NK-92 treated with Interleukin-12 subunit alpha and Interleukin-12 subunit beta, amount 100 ng/mL, for 24 hours (cell line): ENCODE results near the gene SLC24A1.

Source experiments
- DNase-seq: peaks from one replicate; lab custom pipeline; 2025; lab: John Stamatoyannopoulos, UW

SLC24A1 gene

DNA sequence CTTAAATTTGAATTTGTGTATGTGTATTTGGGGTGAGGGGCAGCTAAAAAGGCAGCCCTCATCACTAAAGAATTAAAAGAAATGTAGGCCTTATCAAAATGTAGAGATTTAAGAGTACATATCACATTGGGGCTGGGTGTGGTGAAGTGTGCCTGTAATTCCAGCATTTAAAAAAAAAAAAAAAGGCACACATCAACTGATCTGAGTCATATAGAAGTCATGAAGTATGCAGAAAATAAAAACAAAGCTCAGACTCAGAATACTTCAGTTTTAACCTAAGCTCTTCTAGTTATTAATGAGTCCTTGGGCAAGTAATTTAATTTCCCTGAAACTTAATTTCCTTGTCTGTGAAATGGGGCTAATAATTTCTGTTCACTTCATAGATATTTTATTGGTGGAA lies 31.6 kb downstream of the SLC24A1 start:
- no peak for DNase-seq

DNA sequence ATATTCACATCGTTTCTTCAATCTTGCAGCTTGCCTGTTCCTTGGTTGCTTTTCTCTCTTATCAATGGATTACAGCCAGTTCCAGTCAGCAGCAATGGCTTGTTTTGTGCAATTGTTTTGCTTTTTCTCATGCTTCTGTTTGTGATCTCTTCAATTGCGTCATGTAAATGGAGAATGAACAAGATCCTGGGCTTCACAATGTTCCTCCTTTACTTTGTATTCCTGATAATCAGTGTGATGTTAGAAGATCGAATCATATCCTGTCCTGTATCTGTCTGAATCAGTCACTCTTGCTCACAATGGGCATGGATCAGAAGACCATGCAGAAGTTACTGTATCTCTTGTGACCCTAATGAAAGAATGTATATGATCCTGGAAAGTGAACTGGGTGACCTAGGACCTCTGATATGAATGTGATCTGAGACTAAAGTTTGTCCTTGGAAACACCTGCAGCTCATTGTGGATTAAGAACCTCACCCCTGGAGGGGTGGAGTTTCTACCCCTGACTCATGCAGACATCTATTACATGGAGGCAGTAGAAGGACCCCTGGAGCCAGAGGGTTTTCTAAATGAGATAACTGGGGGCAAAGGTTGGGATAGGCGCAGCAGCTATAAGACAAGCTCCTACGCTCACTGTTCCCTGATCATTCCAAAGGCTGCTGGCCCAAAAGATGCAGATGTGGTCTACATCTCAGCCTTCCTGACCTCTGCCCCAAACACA lies 32.2 kb downstream of the SLC24A1 start:
- DNase-seq = no peak

DNA sequence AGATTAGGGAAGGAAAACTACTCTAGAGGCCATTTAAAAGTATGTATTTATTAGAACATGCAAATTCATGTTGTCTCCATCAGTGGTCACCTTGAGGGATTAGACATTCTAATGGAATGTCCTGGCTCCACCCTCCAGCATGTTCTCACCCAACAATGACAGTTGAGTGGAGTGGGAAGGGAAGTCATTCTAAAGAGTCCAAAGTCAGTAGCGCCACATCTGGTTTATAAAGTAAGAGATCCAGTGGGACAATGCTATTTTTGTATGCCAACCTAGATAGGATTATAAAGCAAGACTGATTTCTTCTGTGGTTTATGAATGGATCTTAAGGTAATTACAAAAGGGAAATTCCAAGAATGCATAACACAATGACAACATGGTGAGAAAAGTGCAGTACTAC lies 33.3 kb downstream of the SLC24A1 start:
- no peak for DNase-seq

GRCh38 chr15:65655457-65655856 lies 33.7 kb downstream of the SLC24A1 start:
- no peak for DNase-seq

DNA sequence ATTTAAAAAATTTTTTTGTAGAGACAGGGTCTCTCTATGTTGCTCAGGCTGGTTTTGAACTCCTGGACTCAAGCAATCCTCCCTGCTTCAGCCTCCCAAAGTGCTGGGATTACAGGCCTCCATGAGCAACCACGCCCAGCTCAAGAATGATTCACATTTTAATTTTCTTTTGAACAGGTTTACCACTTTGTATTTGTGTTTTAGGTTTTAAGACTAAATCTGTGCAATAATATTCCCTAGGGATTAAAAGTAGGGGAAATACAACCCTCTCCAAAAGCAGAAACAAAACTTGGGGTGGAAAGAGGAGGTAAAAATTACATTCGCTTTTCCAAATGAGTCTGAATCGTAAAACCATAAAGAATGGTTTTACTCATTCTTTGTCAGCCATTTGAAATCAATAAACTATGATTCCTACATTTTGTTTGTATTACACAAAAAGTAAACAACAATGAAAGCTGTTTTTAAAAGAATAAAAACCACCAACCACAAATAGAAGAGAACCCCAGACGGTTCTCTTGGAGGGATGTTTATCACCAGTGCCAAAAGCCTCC lies 37.8 kb downstream of the SLC24A1 start:
- no peak for DNase-seq

- DNase-seq = no peak
Measured at GRCh38 chr15:65660927-65661326, 39.2 kb downstream of the SLC24A1 start.

GRCh38 chr15:65663521-65663920 lies 41.8 kb downstream of the SLC24A1 start:
- DNase-seq = no peak

DNA sequence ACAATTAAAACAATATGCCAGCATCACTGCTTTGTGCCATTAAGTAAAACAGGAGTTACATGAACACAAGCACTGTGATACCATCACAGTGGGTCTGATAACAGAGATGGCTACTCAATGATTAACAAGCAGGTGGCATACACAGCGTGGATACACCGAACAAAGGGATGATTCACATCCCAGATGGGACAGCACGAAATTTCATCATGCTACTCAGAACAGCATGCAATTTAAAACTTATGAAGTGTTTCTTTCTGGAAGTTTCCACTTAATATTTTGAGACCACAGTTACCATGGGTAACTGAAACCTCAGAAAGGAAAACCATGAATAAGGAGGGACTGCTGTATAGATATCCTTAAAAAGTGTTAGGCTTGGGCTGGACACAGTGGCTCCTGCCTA lies 44.5 kb downstream of the SLC24A1 start:
- DNase-seq = no peak

DNA sequence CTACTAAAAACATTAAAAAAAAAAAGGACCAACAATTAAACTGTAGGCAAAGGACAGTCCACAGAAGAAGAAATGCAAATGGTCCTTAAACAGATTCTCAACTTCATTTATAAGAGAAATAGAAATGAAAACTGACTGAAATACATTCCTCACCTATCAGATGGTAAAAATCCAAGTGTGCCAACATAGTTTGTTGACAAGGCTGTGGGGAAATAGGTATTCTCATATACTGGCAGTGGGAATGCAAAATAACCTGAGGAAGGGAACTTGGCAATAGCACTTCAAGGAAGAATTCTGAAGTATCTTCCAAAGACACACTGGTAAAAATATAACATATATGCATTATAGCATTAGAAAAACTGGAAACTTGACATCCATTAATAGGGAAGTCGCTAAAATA lies 53.8 kb downstream of the SLC24A1 start:
- DNase-seq = no peak

DNA sequence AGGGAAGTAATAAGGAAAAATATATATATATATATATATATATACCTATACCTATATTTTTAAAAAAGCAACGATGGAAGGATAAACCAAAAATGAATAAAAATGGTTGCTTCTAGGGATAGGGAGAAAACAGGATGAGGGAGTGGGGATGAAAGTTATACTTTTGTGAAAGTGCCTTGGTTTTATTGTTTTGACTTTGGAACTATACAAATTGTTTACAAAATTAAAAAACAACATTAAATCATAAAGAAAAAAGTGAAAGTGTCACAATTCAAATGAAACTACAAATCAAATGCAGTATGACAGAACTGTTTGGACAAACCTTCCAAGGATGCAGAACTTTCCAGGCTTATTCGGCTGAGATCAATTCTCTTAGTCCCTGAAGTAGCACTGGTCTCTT lies 54.4 kb downstream of the SLC24A1 start:
- no peak for DNase-seq

DNA sequence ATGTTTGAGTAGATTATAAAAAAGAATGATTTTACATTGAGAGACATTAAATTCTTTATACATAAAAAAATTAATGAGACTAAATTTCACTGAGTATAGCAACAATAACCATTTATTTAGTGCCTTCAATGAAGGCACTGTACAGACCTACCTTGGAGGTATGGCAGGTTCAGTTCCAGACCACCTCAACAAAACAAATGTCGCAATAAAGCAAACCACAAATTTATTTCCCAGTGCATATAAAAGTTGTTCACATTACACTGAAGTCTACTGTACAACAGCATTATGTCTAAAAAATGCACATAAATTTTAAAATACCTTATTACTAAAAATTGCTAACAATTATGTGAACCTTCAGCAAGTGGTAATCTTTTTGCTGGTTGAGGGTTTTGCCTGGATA lies 58.8 kb downstream of the SLC24A1 start:
- no peak for DNase-seq

DNA sequence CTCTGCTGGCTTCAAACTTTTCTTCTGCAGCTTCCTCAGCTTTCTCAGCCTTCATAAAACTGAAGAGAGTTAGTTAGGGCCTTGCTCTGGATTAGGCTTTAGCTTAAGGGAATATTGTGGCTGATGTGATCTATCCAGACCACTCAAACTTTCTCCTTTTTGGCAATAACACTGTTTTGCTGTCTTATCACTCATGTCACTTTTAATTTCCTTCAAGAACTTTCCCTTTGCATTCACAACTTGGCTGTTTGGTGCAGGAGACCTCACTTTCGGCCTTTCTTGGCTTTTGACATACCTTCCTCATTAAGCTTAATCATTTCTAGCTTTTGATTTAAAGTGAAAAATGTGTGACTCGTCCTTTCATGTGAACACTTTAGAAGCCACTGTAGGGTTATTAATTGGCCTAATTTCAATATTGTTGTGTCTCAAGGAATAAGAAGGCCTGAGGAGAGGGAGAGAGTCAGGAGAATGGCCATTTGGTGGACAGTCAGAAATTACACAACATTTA lies 60.7 kb downstream of the SLC24A1 start:
- DNase-seq = no peak

DNA sequence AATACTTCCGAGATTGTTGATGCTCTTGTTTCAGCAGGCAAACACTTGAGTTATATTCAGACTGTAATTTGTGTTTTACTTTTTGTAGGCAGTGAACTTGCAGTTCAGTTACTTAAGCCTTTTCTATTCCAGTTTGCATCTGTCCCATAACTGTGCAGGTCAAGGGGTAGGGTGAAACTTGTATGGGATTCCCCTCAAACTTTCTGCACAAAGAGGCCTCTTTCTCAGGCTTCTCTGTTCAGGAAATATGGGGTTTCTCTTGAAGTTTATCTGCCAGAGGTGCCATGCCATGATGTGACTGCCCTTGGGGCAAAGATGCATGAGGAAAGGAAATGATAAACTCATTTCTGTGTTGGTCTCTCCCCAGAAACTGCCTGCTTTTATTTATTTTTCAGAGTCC lies 66.7 kb downstream of the SLC24A1 start:
- no peak for DNase-seq

DNA sequence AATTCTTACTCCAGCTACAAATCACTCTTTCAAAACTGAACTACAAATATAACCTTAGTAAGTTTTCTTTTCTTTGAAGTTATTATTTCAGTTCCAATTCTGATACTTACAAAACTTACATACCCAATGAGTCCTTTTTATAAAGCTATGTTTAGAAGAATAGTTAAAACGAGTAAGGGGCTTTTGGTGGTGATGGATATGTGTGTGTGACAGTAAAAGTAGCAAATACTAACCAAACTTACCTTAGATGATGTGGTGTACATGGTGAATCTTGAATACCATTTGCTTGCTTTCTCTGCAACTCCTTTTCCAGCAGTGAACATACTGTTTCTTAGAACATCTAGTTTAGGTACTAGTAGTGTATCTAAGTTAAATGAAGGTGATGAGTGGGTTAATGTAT lies 68.4 kb downstream of the SLC24A1 start:
- DNase-seq = no peak

GRCh38 chr15:65690778-65691177 lies 69.0 kb downstream of the SLC24A1 start:
- DNase-seq = no peak

- DNase-seq = no peak
Measured at GRCh38 chr15:65695081-65695480, 73.3 kb downstream of the SLC24A1 start.
